Liver (tissue), 9 donors: ENCODE results near the gene LSAMP. TPM values are rescaled to one million over a fixed set of nuclear protein-coding genes. Genes with fewer than 3 reads are reported as not detected.
"Not testable (repeated sequence)": the region's sequence is repeated elsewhere in the genome, so short reads cannot be mapped to it uniquely, and the experiment has no call there.

Experiments
- DNase-seq: peaks from one replicate; pipeline ENCODE4 v3.0.0-alpha.2; 2017; ENCODE audit warnings: low spot score
- H3K27ac ChIP-seq, 2 donors: one replicate each; pipeline ENCODE4 v1.7.0; 2013; ENCODE audit warnings: inconsistent platforms in 2 of 2, low read length in 2 of 2, control low read depth in 1 of 2, low read depth in 1 of 2, mild to moderate bottlenecking in 1 of 2
- H3K27me3 ChIP-seq, 4 donors: one replicate each; pipeline versions ENCODE4 v1.6.1 to v1.7.0; 2013; ENCODE audit warnings: low read length in 3 of 4, inconsistent platforms in 1 of 4, mild to moderate bottlenecking in 1 of 4, moderate library complexity in 1 of 4; ENCODE audit not compliant: control insufficient read depth in 4 of 4, insufficient read depth in 4 of 4
- H3K36me3 ChIP-seq, 4 donors: one replicate each; pipeline versions ENCODE4 v1.6.1 to v1.7.0; 2013; ENCODE audit warnings: low read length in 3 of 4, mild to moderate bottlenecking in 3 of 4, low read depth in 1 of 4, moderate library complexity in 1 of 4; ENCODE audit not compliant: control insufficient read depth in 4 of 4, insufficient read depth in 3 of 4
- H3K4me1 ChIP-seq, 4 donors: one replicate each; pipeline versions ENCODE4 v1.6.1 to v1.7.0; 2013; ENCODE audit warnings: low read length in 3 of 4, mild to moderate bottlenecking in 3 of 4, moderate library complexity in 1 of 4; ENCODE audit not compliant: control insufficient read depth in 4 of 4, insufficient read depth in 4 of 4
- H3K4me3 ChIP-seq, 3 donors: one replicate each; pipeline versions ENCODE4 v1.6.1 to v1.7.0; 2013; ENCODE audit warnings: low read length in 3 of 3, control low read depth in 1 of 3, low read depth in 1 of 3, mild to moderate bottlenecking in 1 of 3
- H3K9ac ChIP-seq, 2 donors: one replicate each; pipeline ENCODE4 v1.7.0; 2013; ENCODE audit warnings: low read length in 2 of 2, mild to moderate bottlenecking in 2 of 2, moderate library complexity in 2 of 2, control low read depth in 1 of 2, low read depth in 1 of 2
- H3K9me3 ChIP-seq, 4 donors: one replicate each; pipeline versions ENCODE4 v1.6.1 to v1.7.0; 2013; ENCODE audit warnings: low read length in 3 of 4; ENCODE audit not compliant: control insufficient read depth in 4 of 4
- ATF3 ChIP-seq: IDR thresholded peaks from 2 replicates; pipeline ENCODE4 v1.6.1; 2016; ENCODE audit warnings: antibody characterized with exemption
- CTCF ChIP-seq: fragments of 150-350 bp; IDR thresholded peaks from 2 replicates; pipeline ENCODE4 v1.5.1; 2017; ENCODE audit warnings: improper control_type of control experiment, low read depth, low read length; ENCODE audit not compliant: missing input control
- EGR1 ChIP-seq, 2 donors: IDR thresholded peaks; 2 replicates each; pipeline ENCODE4 v1.6.1; 2016 to 2018; ENCODE audit warnings: antibody characterized with exemption in 2 of 2, low read depth in 2 of 2
- FOXA1 ChIP-seq: IDR thresholded peaks from 2 replicates; pipeline ENCODE4 v1.6.1; 2016; ENCODE audit warnings: antibody characterized with exemption
- FOXA2 ChIP-seq: IDR thresholded peaks from 2 replicates; pipeline ENCODE4 v1.6.1; 2016; ENCODE audit warnings: antibody characterized with exemption
- GABPA ChIP-seq, 2 donors: IDR thresholded peaks in 1 of 2; conservative IDR thresholded peaks in 1 of 2; 2 replicates each; pipeline ENCODE4 v1.6.1; 2016; ENCODE audit warnings: antibody characterized with exemption in 2 of 2, mild to moderate bottlenecking in 1 of 2, moderate library complexity in 1 of 2
- HNF4A ChIP-seq, 2 donors: conservative IDR thresholded peaks; 2 replicates each; pipeline ENCODE4 v1.6.1; 2016; ENCODE audit warnings: antibody characterized with exemption in 2 of 2, mild to moderate bottlenecking in 2 of 2
- HNF4G ChIP-seq: IDR thresholded peaks from 2 replicates; pipeline ENCODE4 v1.6.1; 2016; ENCODE audit warnings: antibody characterized with exemption
- JUND ChIP-seq, 2 donors: IDR thresholded peaks; 2 replicates each; pipeline ENCODE4 v1.6.1; 2016; ENCODE audit warnings: antibody characterized with exemption in 2 of 2
- NR2F2 ChIP-seq: IDR thresholded peaks from 2 replicates; pipeline ENCODE4 v1.6.1; 2016; ENCODE audit warnings: antibody characterized with exemption
- RAD21 ChIP-seq, 2 donors: IDR thresholded peaks; 2 replicates each; pipeline ENCODE4 v1.6.1; 2016; ENCODE audit warnings: antibody characterized with exemption in 2 of 2, mild to moderate bottlenecking in 2 of 2
- REST ChIP-seq: IDR thresholded peaks from 2 replicates; pipeline ENCODE4 v1.6.1; 2016; ENCODE audit warnings: antibody characterized with exemption, mild to moderate bottlenecking
- RXRA ChIP-seq, 2 donors: IDR thresholded peaks; 2 replicates each; pipeline ENCODE4 v1.6.1; 2017 to 2018; ENCODE audit warnings: antibody characterized with exemption in 2 of 2, mild to moderate bottlenecking in 1 of 2
- SP1 ChIP-seq: IDR thresholded peaks from 2 replicates; pipeline ENCODE4 v1.6.1; 2018; ENCODE audit warnings: antibody characterized with exemption, mild to moderate bottlenecking
- TAF1 ChIP-seq: conservative IDR thresholded peaks from 2 replicates; pipeline ENCODE4 v1.6.1; 2016; ENCODE audit warnings: antibody characterized with exemption, mild to moderate bottlenecking
- YY1 ChIP-seq: IDR thresholded peaks from 2 replicates; pipeline ENCODE4 v1.6.1; 2016; ENCODE audit warnings: antibody characterized with exemption, mild to moderate bottlenecking
- ZBTB33 ChIP-seq: IDR thresholded peaks from 2 replicates; pipeline ENCODE4 v1.6.1; 2016; ENCODE audit warnings: antibody characterized with exemption
- WGBS: extraction: QIAGEN DNeasy Blood & Tissue Kit; methylation state at CpG from one replicate; pipeline ENCODE4 v1.1.7; 2013; 5-methylcytosine and 5-hydroxymethylcytosine counted together
- polyA plus RNA-seq, 2 donors: library from polyadenylated mRNA; stranded (reverse) in 1 of 2; unstranded in 1 of 2; fragments of 200-250 nt in 1 of 2; fragments of >200 nt in 1 of 2; fragmentation: Nextera tagmentation in 1 of 2; extraction: Ambion mirVana in 1 of 2; gene quantifications; one replicate each; pipeline versions ENCODE4 v1.2.1 to v1.2.3, GENCODE V29; 2013 to 2015
- total RNA-seq, 2 donors: library from RNA; depleted of rRNA; stranded (reverse); fragments of >200 nt; gene quantifications; one replicate each; pipeline ENCODE4 v1.2.3, GENCODE V29; 2014
- TF ChIP-seq, protein P1 (sequence below): IDR thresholded peaks from 2 replicates; pipeline ENCODE4 v1.6.1; 2016; ENCODE audit warnings: antibody characterized with exemption
- donor health status: healthy.
- donor health status: healthy.
- donor health status: healthy.
- donor health status: healthy.
- donor health status: healthy.

LSAMP gene
- total and polyA plus RNA-seq, 4 donors: 0.01 to 0.17 (median 0.06) TPM

GRCh38 chr3:116211901-116212300 is 233.4 kb downstream of the LSAMP start:
- H3K9ac ChIP-seq: no peak overlapping the region
- H3K36me3 ChIP-seq: no peaks in the 10 kb centered on the region
- TF ChIP-seq TAF1: no peak
- TF ChIP-seq YY1: no peak
- no peak for TF ChIP-seq CTCF
- TF ChIP-seq REST: no peak
- no peak for TF ChIP-seq ZBTB33
- TF ChIP-seq RAD21 (IDR thresholded peaks at IDR 0.05): no peak
- TF ChIP-seq, protein P1, sequence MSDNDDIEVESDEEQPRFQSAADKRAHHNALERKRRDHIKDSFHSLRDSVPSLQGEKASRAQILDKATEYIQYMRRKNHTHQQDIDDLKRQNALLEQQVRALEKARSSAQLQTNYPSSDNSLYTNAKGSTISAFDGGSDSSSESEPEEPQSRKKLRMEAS: no peak
- TF ChIP-seq FOXA1: no peak
- no peak for TF ChIP-seq HNF4G
- no peak for TF ChIP-seq RXRA (IDR thresholded peaks at IDR 0.05)
- no peak for TF ChIP-seq NR2F2
- no peak for TF ChIP-seq SP1
- TF ChIP-seq EGR1 (IDR thresholded peaks at IDR 0.05; ENCODE audit: low read depth in 2 of 2): no peak
- TF ChIP-seq HNF4A (conservative IDR thresholded peaks at IDR 0.05): no peak
- TF ChIP-seq JUND (IDR thresholded peaks at IDR 0.05): no peak
- TF ChIP-seq GABPA (IDR thresholded peaks at IDR 0.05 in 1 of 2, conservative IDR thresholded peaks at IDR 0.05 in 1 of 2): no peak
- no peak for TF ChIP-seq ATF3
- TF ChIP-seq FOXA2: no peak
- DNase-seq: no peak
- no peak overlapping the region for H3K27ac ChIP-seq
- WGBS: 64% methylated on average over 2 of the region's 2 CpGs
- H3K4me1 ChIP-seq: no peaks in the 10 kb centered on the region
- H3K9me3 ChIP-seq: peaks cover 0 to 1% (median 0%) of the 10 kb centered on the region in 4 donors
- H3K27me3 ChIP-seq: no peaks in the 10 kb centered on the region
- H3K4me3 ChIP-seq: no peak overlapping the region

DNA sequence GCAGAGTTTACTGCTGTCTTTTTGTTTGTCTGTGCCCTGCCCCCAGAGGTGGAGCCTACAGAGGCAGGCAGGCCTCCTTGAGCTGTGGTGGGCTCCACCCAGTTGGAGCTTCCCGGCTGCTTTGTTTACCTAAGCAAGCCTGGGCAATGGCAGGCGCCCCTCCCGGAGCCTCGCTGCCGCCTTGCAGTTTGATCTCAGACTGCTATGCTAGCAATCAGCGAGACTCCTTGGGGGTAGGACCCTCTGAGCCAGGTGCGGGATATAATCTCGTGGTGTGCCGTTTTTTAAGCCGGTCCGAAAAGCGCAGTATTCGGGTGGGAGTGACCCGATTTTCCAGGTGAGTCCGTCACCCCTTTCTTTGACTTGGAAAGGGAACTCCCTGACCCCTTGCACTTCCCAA is 236.5 kb downstream of the LSAMP start:
- not testable (repeated sequence) for H3K27me3 ChIP-seq, H3K36me3 ChIP-seq, H3K4me3 ChIP-seq, DNase-seq, H3K9ac ChIP-seq, H3K27ac ChIP-seq, H3K4me1 ChIP-seq, H3K9me3 ChIP-seq
- 82% methylated on average over 15 of the region's 15 CpGs for WGBS
